ENCODE measurements around the gene CCNY. TPM values are rescaled to one million over a fixed set of nuclear protein-coding genes. Genes with fewer than 3 reads are reported as not detected.

The CCNY gene
- total RNA-seq, 1 experiment from 2014 or later = 53.3 TPM

GRCh38 chr10:35568483-35569015 is 232.2 kb downstream of the CCNY start:
- Mint-ChIP-seq H3K27ac (peak overlapping the region; percentile 41; the same call in 1 of the 2 replicates), H3K9me3 (no peaks in the 10 kb centered on the region), H3K27me3 (ENCODE audit: low read depth) (no peaks in the 10 kb centered on the region), H3K4me1 (peaks cover 1% of the 10 kb centered on the region), H3K4me3 (no peak overlapping the region), H3K36me3 (peaks cover 13% of the 10 kb centered on the region)
- ATAC-seq (peak; percentile 17), DNase-seq (ENCODE audit: low spot score) (no peak)
- ChIA-PET POLR2A (interaction anchor here (0.5 kb wide), 1 partner anchor 851 kb away, joined by 3 read pairs; no protein-coding TSS in a partner anchor), CTCF (interaction anchor here (0.9 to 1.5 kb wide), 3 partner anchors 25 to 44 kb away, joined by 3 read pairs; no protein-coding TSS in a partner anchor)
- no peak for TF ChIP-seq ZNF423 (CRISPR knock-in tag; IDR thresholded peaks at IDR 0.05)
- no peak for TF ChIP-seq TCF7 (CRISPR knock-in tag; IDR thresholded peaks at IDR 0.05; ENCODE audit: low read depth)
- no peak for TF ChIP-seq ETV6 (CRISPR knock-in tag; IDR thresholded peaks at IDR 0.05)
- TF ChIP-seq NR1H2 (CRISPR knock-in tag; IDR thresholded peaks at IDR 0.05) = no peak
- no peak for TF ChIP-seq ZNF396 (CRISPR knock-in tag; IDR thresholded peaks at IDR 0.05; ENCODE audit: borderline replicate concordance)
- no peak for TF ChIP-seq ZSCAN18 (CRISPR knock-in tag; IDR thresholded peaks at IDR 0.05)
- TF ChIP-seq STAT6 (CRISPR knock-in tag; conservative IDR thresholded peaks at IDR 0.05; ENCODE audit: low read depth) = no peak
- no peak for TF ChIP-seq ZNF512 (CRISPR knock-in tag; IDR thresholded peaks at IDR 0.05; ENCODE audit: borderline replicate concordance)
- TF ChIP-seq MAX (CRISPR knock-in tag; IDR thresholded peaks at IDR 0.05) = no peak

- DNase-seq (ENCODE audit: low spot score) (no peak), ATAC-seq (no peak)
- Mint-ChIP-seq H3K27ac (peak overlapping the region; percentile 85), H3K27me3 (ENCODE audit: low read depth) (no peaks in the 10 kb centered on the region), H3K36me3 (peaks cover 13% of the 10 kb centered on the region), H3K9me3 (no peaks in the 10 kb centered on the region), H3K4me3 (no peak overlapping the region), H3K4me1 (peaks cover 8% of the 10 kb centered on the region)
- ChIA-PET POLR2A (no interaction called here), CTCF (interaction anchor here (1.5 kb wide), 1 partner anchor 43 kb away, joined by 3 read pairs; no protein-coding TSS in a partner anchor)
- TF ChIP-seq IRF1 (CRISPR knock-in tag; IDR thresholded peaks at IDR 0.05) (no peak), HMGXB4 (CRISPR knock-in tag; IDR thresholded peaks at IDR 0.05) (no peak), IRF2 (CRISPR knock-in tag; IDR thresholded peaks at IDR 0.05; ENCODE audit: borderline replicate concordance, low read depth) (no peak), ZNF423 (CRISPR knock-in tag; IDR thresholded peaks at IDR 0.05) (no peak), ATF1 (CRISPR knock-in tag; IDR thresholded peaks at IDR 0.05) (no peak), E2F1 (CRISPR knock-in tag; IDR thresholded peaks at IDR 0.05) (no peak), MYBL2 (CRISPR knock-in tag; IDR thresholded peaks at IDR 0.05) (no peak), GABPB1 (CRISPR knock-in tag; IDR thresholded peaks at IDR 0.05) (no peak), E2F4 (CRISPR knock-in tag; IDR thresholded peaks at IDR 0.05; ENCODE audit: borderline replicate concordance, low read depth) (no peak), EMX1 (CRISPR knock-in tag; IDR thresholded peaks at IDR 0.05) (no peak), ELF4 (CRISPR knock-in tag; IDR thresholded peaks at IDR 0.05; ENCODE audit: low read depth) (no peak), KAT7 (CRISPR knock-in tag; IDR thresholded peaks at IDR 0.05; ENCODE audit: borderline replicate concordance) (no peak), ZNF121 (CRISPR knock-in tag; IDR thresholded peaks at IDR 0.05) (no peak)
Measured at GRCh38 chr10:35569111-35569707, 232.9 kb downstream of the CCNY start.

All from WTC11 (cell line).